ENCODE measurements around the gene NIPAL3.

DNA sequence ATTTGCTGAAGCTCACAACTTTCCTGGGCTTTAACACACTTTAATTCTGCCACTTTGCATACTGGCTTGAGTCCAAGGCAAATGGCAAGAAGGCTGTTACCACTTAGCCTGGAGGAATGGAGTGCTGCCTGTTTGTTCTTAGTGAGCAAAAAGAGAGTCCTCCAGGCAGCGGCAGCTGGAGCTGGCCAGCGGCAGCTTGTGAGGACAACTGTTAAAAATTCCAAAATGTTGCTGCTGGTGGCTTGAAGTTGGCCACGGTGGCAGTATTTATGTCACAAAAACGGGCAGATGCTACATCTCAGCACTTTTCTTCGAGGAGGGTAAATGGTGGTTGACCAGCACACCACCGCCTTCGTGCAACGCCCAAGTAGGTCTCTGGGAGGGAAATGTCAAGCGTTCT, 29.4 kb upstream of the NIPAL3 start:
- TF ChIP-seq, protein P1, sequence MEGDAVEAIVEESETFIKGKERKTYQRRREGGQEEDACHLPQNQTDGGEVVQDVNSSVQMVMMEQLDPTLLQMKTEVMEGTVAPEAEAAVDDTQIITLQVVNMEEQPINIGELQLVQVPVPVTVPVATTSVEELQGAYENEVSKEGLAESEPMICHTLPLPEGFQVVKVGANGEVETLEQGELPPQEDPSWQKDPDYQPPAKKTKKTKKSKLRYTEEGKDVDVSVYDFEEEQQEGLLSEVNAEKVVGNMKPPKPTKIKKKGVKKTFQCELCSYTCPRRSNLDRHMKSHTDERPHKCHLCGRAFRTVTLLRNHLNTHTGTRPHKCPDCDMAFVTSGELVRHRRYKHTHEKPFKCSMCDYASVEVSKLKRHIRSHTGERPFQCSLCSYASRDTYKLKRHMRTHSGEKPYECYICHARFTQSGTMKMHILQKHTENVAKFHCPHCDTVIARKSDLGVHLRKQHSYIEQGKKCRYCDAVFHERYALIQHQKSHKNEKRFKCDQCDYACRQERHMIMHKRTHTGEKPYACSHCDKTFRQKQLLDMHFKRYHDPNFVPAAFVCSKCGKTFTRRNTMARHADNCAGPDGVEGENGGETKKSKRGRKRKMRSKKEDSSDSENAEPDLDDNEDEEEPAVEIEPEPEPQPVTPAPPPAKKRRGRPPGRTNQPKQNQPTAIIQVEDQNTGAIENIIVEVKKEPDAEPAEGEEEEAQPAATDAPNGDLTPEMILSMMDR (IDR thresholded peaks at IDR 0.05; ENCODE audit: insufficient read depth, low read length, poor library complexity, severe bottlenecking): no peak
- TF ChIP-seq EZH2phosphoT487 (conservative IDR thresholded peaks at IDR 0.05; ENCODE audit: low read length): no peak

All from SU-DHL-6 (cell line).